ENCODE measurements around the gene TFG. TPM values are rescaled to one million over a fixed set of nuclear protein-coding genes. Genes with fewer than 3 reads are reported as not detected.

TFG gene
- total RNA-seq, 3 donors from 2014 or later (not counting 1 experiment from before 2014, with no cell fraction given) = 47.6 to 52.8 (median 50.0) TPM

- H3K36me3 Mint-ChIP-seq = no peaks in the 10 kb centered on the region
- TF ChIP-seq CTCF (IDR thresholded peaks at IDR 0.05) = no peak
- no peak overlapping the region for H3K27ac Mint-ChIP-seq
Measured at GRCh38 chr3:100682854-100683760, 26.2 kb upstream of the TFG start.

GRCh38 chr3:100693225-100693624 lies 16.1 kb upstream of the TFG start:
- H3K27me3 Mint-ChIP-seq (ENCODE audit: low read depth in 2 of 2) = peaks cover 47 to 64% of the 10 kb centered on the region in 2 donors
- no peak for ATAC-seq
- TF ChIP-seq CTCF (IDR thresholded peaks at IDR 0.05) = no peak

More at GRCh38 chr3:100682854-100683760, 26.2 kb upstream of the TFG start:
- no peak overlapping the region for H3K4me3 ChIP-seq (ENCODE audit: low read length)
- no peaks in the 10 kb centered on the region for H3K36me3 ChIP-seq (ENCODE audit: control insufficient read depth, insufficient read depth, low read length)
- intact Hi-C loops (cut with micrococcal nuclease) = no loop called here
- Mint-ChIP-seq H3K27me3 (ENCODE audit: low read depth in 2 of 2) (peaks cover 2 to 17% of the 10 kb centered on the region in 2 donors), H3K4me1 (no peaks in the 10 kb centered on the region), H3K9me3 (no peaks in the 10 kb centered on the region), H3K4me3 (no peak overlapping the region)
- DNase-seq (no peak), ATAC-seq (no peak)
- no peaks in the 10 kb centered on the region for H3K4me1 ChIP-seq (ENCODE audit: control insufficient read depth, insufficient read depth, low read length)
- no peaks in the 10 kb centered on the region for H3K27me3 ChIP-seq (ENCODE audit: control insufficient read depth, insufficient read depth, low read length)
- H3K27ac ChIP-seq (ENCODE audit: low read length) = no peak overlapping the region
- 88% methylated on average over 18 of the region's 18 CpGs for WGBS (ENCODE audit: insufficient coverage)
- H3K9me3 ChIP-seq (ENCODE audit: control insufficient read depth, insufficient read depth, low read length) = no peaks in the 10 kb centered on the region

GRCh38 chr3:100695696-100696095 lies 13.6 kb upstream of the TFG start:
- peaks cover 50 to 68% of the 10 kb centered on the region in 2 donors for H3K27me3 Mint-ChIP-seq (ENCODE audit: low read depth in 2 of 2)
- intact Hi-C loops (cut with micrococcal nuclease) = no loop called here
- ATAC-seq = no peak
- H3K4me1 Mint-ChIP-seq = no peaks in the 10 kb centered on the region
- H3K4me1 ChIP-seq (ENCODE audit: control insufficient read depth, insufficient read depth, low read length) = no peaks in the 10 kb centered on the region
- no peak overlapping the region for H3K4me3 Mint-ChIP-seq
- no peak overlapping the region for H3K4me3 ChIP-seq (ENCODE audit: low read length)
- no peaks in the 10 kb centered on the region for H3K36me3 ChIP-seq (ENCODE audit: control insufficient read depth, insufficient read depth, low read length)
- DNase-seq = no peak
- TF ChIP-seq CTCF (IDR thresholded peaks at IDR 0.05) = no peak
- no peaks in the 10 kb centered on the region for H3K9me3 ChIP-seq (ENCODE audit: control insufficient read depth, insufficient read depth, low read length)
- no peaks in the 10 kb centered on the region for H3K9me3 Mint-ChIP-seq
- 84% methylated on average over 2 of the region's 2 CpGs for WGBS (ENCODE audit: insufficient coverage)
- H3K36me3 Mint-ChIP-seq = no peaks in the 10 kb centered on the region
- H3K27me3 ChIP-seq (ENCODE audit: control insufficient read depth, insufficient read depth, low read length) = peaks cover 5% of the 10 kb centered on the region
- H3K27ac ChIP-seq (ENCODE audit: low read length) = no peak overlapping the region
- no peak overlapping the region for H3K27ac Mint-ChIP-seq

More at GRCh38 chr3:100693225-100693624, 16.1 kb upstream of the TFG start:
- Histone ChIP-seq H3K4me3 (ENCODE audit: low read length) (no peak overlapping the region), H3K27ac (ENCODE audit: low read length) (no peak overlapping the region), H3K36me3 (ENCODE audit: control insufficient read depth, insufficient read depth, low read length) (no peaks in the 10 kb centered on the region), H3K27me3 (ENCODE audit: control insufficient read depth, insufficient read depth, low read length) (peaks cover 3% of the 10 kb centered on the region), H3K9me3 (ENCODE audit: control insufficient read depth, insufficient read depth, low read length) (no peaks in the 10 kb centered on the region), H3K4me1 (ENCODE audit: control insufficient read depth, insufficient read depth, low read length) (no peaks in the 10 kb centered on the region)
- Mint-ChIP-seq H3K4me1 (no peaks in the 10 kb centered on the region), H3K9me3 (no peaks in the 10 kb centered on the region), H3K27ac (no peak overlapping the region), H3K4me3 (no peak overlapping the region), H3K36me3 (no peaks in the 10 kb centered on the region)
- DNase-seq = no peak
- intact Hi-C loops (cut with micrococcal nuclease) = no loop called here
